H1 (cell line): ENCODE data around the gene TCFL5. TPM values are rescaled to one million over a fixed set of nuclear protein-coding genes. Genes with fewer than 3 reads are reported as not detected.

Source experiments
- polyA plus RNA-seq, 7 experiments: library from polyadenylated mRNA; depleted of rRNA in 3 of 7; stranded (reverse) in 5 of 7; unstranded in 2 of 7; fragments of >200 nt in 5 of 7; fragments of 200-250 nt in 2 of 7; gene quantifications; 1 replicate in 5 of 7; 2 replicates in 1 of 7; 4 replicates in 1 of 7; pipeline versions ENCODE4 v1.2.1 to v1.2.3, GENCODE V29; 2011 to 2013; ENCODE audit warnings: missing spikeins in 2 of 7, mixed read lengths in 2 of 7
- small RNA-seq: library from polyadenylated mRNA; stranded (forward); fragments of <200 nt; extraction: miRNeasy Mini kit (QIAGEN cat#:217004); gene quantifications from one replicate; pipeline ENCODE3, GENCODE V24; 2013; ENCODE audit not compliant: insufficient read depth
- total RNA-seq: library from RNA; stranded (reverse); fragmentation: NEBNext Ultra II Directional; extraction: Animal tissue kit (Norgen Biotek cat#: 25700); gene quantifications from 2 replicates; pipeline ENCODE4 v1.2.1, GENCODE V29; 2021

TCFL5 gene
- total and polyA plus RNA-seq, 2 of the 8 experiments (the other 6 are each of a cell fraction or from before 2014, with no cell fraction given), result 6.2 to 15.0 TPM

Small RNA genes within 50 kb of the gene (small RNA-seq; reads per million reads assigned to genes)
- gene DPH3P1, result not detected

Other genes with a start within 250 kb of the TCFL5 start
- 18.2 and 18.5 TPM in 2 replicates for gene SLCO4A1, start 219.3 kb downstream of the TCFL5 start, total RNA-seq
- 10.5 and 13.3 TPM in 2 replicates for gene SLCO4A1, start 219.3 kb downstream of the TCFL5 start, polyA plus RNA-seq (2011; rRNA removed)
- 0.75 and 0.89 TPM in 2 replicates for gene NTSR1, start 153.0 kb downstream of the TCFL5 start, total RNA-seq
- gene NTSR1, start 153.0 kb downstream of the TCFL5 start, polyA plus RNA-seq (2011; rRNA removed), result 0.53 and 0.97 TPM in 2 replicates
- 16.8 and 18.7 TPM in 2 replicates for gene MRGBP, start 65.3 kb downstream of the TCFL5 start, total RNA-seq
- gene MRGBP, start 65.3 kb downstream of the TCFL5 start, polyA plus RNA-seq (2011; rRNA removed), result 15.0 and 16.7 TPM in 2 replicates
- gene OGFR, start 57.0 kb downstream of the TCFL5 start, total RNA-seq, result 25.1 and 25.8 TPM in 2 replicates
- gene OGFR, start 57.0 kb downstream of the TCFL5 start, polyA plus RNA-seq (2011; rRNA removed), result 13.9 and 26.7 TPM in 2 replicates
- gene COL9A3, start 44.8 kb downstream of the TCFL5 start, total RNA-seq, result 76.0 and 80.1 TPM in 2 replicates
- 21.7 and 39.7 TPM in 2 replicates for gene COL9A3, start 44.8 kb downstream of the TCFL5 start, polyA plus RNA-seq (2011; rRNA removed)
- gene DIDO1, start 64.7 kb upstream of the TCFL5 start, total RNA-seq, result 82.8 and 83.2 TPM in 2 replicates
- 53.6 and 58.8 TPM in 2 replicates for gene DIDO1, start 64.7 kb upstream of the TCFL5 start, polyA plus RNA-seq (2011; rRNA removed)
- 72.9 and 73.1 TPM in 2 replicates for gene GID8, start 76.3 kb upstream of the TCFL5 start, total RNA-seq
- 39.7 and 40.7 TPM in 2 replicates for gene GID8, start 76.3 kb upstream of the TCFL5 start, polyA plus RNA-seq (2011; rRNA removed)
- gene SLC17A9, start 90.9 kb upstream of the TCFL5 start, total RNA-seq, result 31.1 and 35.2 TPM in 2 replicates
- 23.5 and 39.6 TPM in 2 replicates for gene SLC17A9, start 90.9 kb upstream of the TCFL5 start, polyA plus RNA-seq (2011; rRNA removed)
- 0.38 and 0.47 TPM in 2 replicates for gene BHLHE23, start 145.1 kb upstream of the TCFL5 start, total RNA-seq
- 0.36 TPM in 1 of 2 replicates, not detected in the other for gene BHLHE23, start 145.1 kb upstream of the TCFL5 start, polyA plus RNA-seq (2011; rRNA removed)